ENCODE results near the gene SSTR4. TPM values are rescaled to one million over a fixed set of nuclear protein-coding genes. Genes with fewer than 3 reads are reported as not detected.
"Not testable (repeated sequence)": the region's sequence is repeated elsewhere in the genome, so short reads cannot be mapped to it uniquely, and the experiment has no call there.

SSTR4 gene
- total and polyA plus RNA-seq, 9 of the 15 experiments (the other 6 are each of a cell fraction or from before 2014, with no cell fraction given): not detected

DNA sequence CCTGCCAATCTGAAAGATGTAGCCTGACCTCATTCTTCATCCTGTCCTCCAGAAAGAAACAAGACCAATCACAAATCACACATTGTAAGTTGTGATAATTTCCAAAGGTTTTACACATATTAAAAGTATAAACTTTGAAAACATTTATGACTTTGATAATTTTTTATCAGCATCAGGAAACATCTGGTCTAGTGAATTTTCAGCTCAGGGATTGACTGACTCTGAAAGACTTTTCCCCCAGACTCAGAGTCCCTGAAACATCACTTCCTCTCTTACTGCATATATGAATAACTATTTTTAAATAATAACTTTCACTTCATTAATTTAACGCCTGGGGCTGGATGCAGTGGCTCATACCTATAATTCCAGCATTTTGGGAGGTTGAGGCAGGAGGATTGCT lies 48.5 kb upstream of the SSTR4 start (continued):
- TF ChIP-seq ZNF347 (CRISPR knock-in tag; IDR thresholded peaks at IDR 0.05; ENCODE audit: low read depth): no peak
- TF ChIP-seq, protein P1, sequence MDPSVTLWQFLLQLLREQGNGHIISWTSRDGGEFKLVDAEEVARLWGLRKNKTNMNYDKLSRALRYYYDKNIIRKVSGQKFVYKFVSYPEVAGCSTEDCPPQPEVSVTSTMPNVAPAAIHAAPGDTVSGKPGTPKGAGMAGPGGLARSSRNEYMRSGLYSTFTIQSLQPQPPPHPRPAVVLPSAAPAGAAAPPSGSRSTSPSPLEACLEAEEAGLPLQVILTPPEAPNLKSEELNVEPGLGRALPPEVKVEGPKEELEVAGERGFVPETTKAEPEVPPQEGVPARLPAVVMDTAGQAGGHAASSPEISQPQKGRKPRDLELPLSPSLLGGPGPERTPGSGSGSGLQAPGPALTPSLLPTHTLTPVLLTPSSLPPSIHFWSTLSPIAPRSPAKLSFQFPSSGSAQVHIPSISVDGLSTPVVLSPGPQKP (CRISPR knock-in tag; IDR thresholded peaks at IDR 0.05): no peak
- TF ChIP-seq, protein P2, sequence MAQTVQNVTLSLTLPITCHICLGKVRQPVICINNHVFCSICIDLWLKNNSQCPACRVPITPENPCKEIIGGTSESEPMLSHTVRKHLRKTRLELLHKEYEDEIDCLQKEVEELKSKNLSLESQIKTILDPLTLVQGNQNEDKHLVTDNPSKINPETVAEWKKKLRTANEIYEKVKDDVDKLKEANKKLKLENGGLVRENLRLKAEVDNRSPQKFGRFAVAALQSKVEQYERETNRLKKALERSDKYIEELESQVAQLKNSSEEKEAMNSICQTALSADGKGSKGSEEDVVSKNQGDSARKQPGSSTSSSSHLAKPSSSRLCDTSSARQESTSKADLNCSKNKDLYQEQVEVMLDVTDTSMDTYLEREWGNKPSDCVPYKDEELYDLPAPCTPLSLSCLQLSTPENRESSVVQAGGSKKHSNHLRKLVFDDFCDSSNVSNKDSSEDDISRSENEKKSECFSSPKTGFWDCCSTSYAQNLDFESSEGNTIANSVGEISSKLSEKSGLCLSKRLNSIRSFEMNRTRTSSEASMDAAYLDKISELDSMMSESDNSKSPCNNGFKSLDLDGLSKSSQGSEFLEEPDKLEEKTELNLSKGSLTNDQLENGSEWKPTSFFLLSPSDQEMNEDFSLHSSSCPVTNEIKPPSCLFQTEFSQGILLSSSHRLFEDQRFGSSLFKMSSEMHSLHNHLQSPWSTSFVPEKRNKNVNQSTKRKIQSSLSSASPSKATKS (CRISPR knock-in tag; IDR thresholded peaks at IDR 0.05): no peak

DNA sequence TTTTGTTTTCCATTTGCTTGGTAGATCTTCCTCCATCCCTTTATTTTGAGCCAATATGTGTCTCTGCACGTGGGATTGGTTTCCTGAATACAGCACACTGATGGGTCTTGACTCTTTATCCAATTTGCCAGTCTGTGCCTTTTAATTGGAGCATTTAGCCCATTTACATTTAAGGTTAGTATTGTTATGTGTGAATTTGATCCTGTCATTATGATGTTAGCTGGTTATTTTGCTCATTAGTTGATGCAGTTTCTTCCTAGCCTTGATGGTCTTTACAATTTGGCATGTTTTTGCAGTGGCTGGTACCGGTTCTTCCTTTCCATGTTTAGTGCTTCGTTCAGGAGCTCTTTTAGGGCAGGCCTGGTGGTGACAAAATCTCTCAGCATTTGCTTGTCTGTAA lies 43.7 kb upstream of the SSTR4 start:
- in situ Hi-C loops (cut with MboI); POLR2A ChIA-PET: not testable (repeated sequence)

More for the DNA sequence above, 43.7 kb upstream of the SSTR4 start:
- H3K4me2 ChIP-seq (ENCODE audit: insufficient read depth, low read length); H2AFZ ChIP-seq (ENCODE audit: low read depth, low read length); H3K4me3 ChIP-seq; H4K20me1 ChIP-seq (replicated peaks; ENCODE audit: control insufficient read depth, insufficient read depth, low read length); H3K79me2 ChIP-seq (ENCODE audit: control insufficient read depth, insufficient read depth, low read length); H3K36me3 ChIP-seq (ENCODE audit: control insufficient read depth, insufficient read depth, low read length); ATAC-seq; H3K9me1 ChIP-seq (ENCODE audit: control insufficient read depth, insufficient read depth, low read length); H3K9ac ChIP-seq (ENCODE audit: insufficient read depth in 1 of 2, low read depth in 2 of 2, low read length in 2 of 2); intact Hi-C loops (cut with micrococcal nuclease); DNase-seq (ENCODE audit: extremely low read depth in 1 of 4, low spot score in 3 of 4); FAIRE-seq; BruUV-seq (replicated peaks); CTCF ChIA-PET (ENCODE audit: low intra/inter-chr PET ratio); H3K9me3 ChIP-seq (replicated peaks; ENCODE audit: control insufficient read depth, insufficient read depth, low read depth, low read length); H3K4me1 ChIP-seq (replicated peaks in 1 of 2; ENCODE audit: control insufficient read depth in 2 of 2, insufficient read depth in 2 of 2, low read length in 2 of 2); H3K27me3 ChIP-seq (ENCODE audit: control insufficient read depth in 2 of 2, insufficient read depth in 2 of 2, low read length in 2 of 2); H3K27ac ChIP-seq (ENCODE audit: extremely low read depth, low read depth, low read length): not testable (repeated sequence)
- TF ChIP-seq ZNF507 (tag; conservative IDR thresholded peaks at IDR 0.05): peak; percentile 91
- 0% methylated on average over 3 of the region's 3 CpGs for WGBS (ENCODE audit: insufficient coverage, low coverage, missing lambda C conversion rate)
